Measurements from ENCODE around the gene SPATA6. TPM values are rescaled to one million over a fixed set of nuclear protein-coding genes. Genes with fewer than 3 reads are reported as not detected.

Gene SPATA6
- total RNA-seq, 4 donors from 2014 or later = 7.8 to 41.8 (median 16.9) TPM

GRCh38 chr1:48250572-48250971, 221.4 kb downstream of the SPATA6 start:
- no peak for TF ChIP-seq CTCF (IDR thresholded peaks at IDR 0.05)
- peak; percentile 59 for ATAC-seq (ENCODE audit: low FRiP score)
- no peak for DNase-seq (ENCODE audit: low spot score)

- ATAC-seq (ENCODE audit: low FRiP score) = no peak
- DNase-seq (ENCODE audit: low spot score) = no peak
- no peak for TF ChIP-seq CTCF (IDR thresholded peaks at IDR 0.05)
These were observed 222.1 kb downstream of the SPATA6 start for GRCh38 chr1:48249868-48250267.

- DNase-seq (ENCODE audit: low spot score) = no peak
- TF ChIP-seq CTCF (IDR thresholded peaks at IDR 0.05) = no peak
- ATAC-seq (ENCODE audit: low FRiP score) = no peak
These were observed 223.6 kb downstream of the SPATA6 start for GRCh38 chr1:48248356-48248755.

GRCh38 chr1:48246727-48247126, 225.3 kb downstream of the SPATA6 start:
- ATAC-seq (ENCODE audit: low FRiP score) (no peak), DNase-seq (ENCODE audit: low spot score) (no peak)
- TF ChIP-seq CTCF (IDR thresholded peaks at IDR 0.05) = no peak

Small RNA genes lying within 50 kb of the gene (small RNA-seq; reads per million reads assigned to genes)
- gene RNU4-61P (not detected), gene RNU6-723P (not detected)

Other genes with a start within 250 kb of the SPATA6 start
- gene SLC5A9, start 249.5 kb downstream of the SPATA6 start, total RNA-seq = under 1 TPM in 2 of 4 donors, not detected in 2; 0.12 to 0.47 TPM